Pulmonary artery endothelial cell (primary cell): Measurements from ENCODE around the gene GCC1. TPM values are rescaled to one million over a fixed set of nuclear protein-coding genes. Genes with fewer than 3 reads are reported as not detected.

Experiments used
- DNase-seq: peaks from one replicate; pipeline ENCODE4 v3.0.0-alpha.2; 2011; ENCODE audit warnings: low read depth, low spot score
- total RNA-seq: library from RNA; depleted of rRNA; stranded (reverse); fragments of >200 nt; gene quantifications from 2 replicates; pipeline ENCODE4 v1.2.3, GENCODE V29; 2014

The GCC1 gene
- total RNA-seq, 1 donor from 2014 or later = 22.0 TPM

DNA sequence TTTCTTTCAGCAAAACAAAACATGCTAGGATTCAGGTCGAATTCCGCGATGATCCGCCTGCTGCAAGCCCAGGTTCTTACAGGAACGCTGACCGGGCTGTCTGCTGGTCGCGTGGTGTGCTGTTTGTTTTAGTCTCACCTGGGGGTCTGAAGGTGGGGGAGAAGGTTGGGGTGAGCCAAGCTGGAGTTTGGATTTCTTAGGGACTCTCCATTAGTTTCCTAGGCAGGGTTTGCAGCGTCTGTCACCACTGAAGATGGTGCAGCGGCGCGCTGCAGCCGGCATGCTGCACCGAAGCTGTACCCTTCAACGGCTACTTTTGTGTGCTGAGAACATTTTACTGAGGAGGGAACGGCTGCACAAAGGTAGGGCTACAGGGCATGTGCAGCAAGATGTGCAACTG lies 48.7 kb downstream of the GCC1 start:
- DNase-seq = no peak

DNA sequence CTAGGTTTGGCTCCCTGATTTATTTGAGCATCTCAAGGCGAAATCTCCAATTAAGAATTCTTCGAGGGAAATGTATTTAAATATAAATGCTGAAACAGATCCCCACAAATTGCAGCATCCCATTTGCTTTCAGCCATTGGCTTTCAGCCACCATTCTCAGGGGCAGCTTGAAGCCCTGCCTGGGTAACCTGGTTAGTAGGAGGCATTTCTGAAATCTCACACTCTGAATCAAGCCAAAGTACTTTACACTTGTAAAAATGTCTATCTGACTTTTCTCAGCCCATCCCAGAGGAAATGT lies 49.1 kb downstream of the GCC1 start:
- DNase-seq = no peak

DNA sequence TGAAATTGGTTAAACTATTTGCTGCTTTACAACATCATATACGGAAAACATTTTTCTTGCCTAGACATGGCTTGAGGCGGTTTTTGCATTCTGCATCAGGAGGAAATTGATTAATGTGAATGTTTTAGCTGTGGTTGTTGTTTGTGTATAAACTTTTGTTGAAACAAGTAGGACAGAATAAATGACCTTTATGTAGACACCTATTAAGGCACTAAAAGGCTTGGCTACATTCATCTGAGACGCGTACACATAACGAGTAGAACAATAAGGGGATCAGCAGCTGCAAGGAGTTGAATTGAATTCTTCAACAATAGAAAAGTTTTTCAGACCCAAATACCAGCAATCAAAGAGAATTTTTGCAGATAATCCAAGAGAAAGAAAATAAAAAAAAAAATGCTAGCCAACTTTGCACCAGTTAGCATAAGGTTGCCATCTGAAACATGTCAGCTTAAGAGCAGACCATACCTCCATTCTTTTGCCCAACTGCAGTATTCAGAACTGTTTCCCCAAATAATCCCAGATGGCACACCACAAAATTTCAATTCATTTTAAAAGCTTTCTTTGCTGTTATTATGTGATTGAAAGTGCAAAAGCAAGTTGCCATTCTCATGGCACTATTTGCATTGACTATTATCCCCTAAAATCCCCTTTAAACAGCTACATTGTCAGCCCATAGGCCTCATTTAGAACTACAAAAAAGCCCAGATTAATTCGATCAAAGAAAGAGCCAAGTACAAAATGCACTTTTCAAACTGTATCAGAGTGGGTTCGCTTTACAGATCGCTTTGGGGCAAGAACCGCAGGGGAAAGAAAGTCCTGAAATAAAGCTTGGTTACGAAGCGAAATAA lies 49.6 kb downstream of the GCC1 start:
- no peak for DNase-seq

DNA sequence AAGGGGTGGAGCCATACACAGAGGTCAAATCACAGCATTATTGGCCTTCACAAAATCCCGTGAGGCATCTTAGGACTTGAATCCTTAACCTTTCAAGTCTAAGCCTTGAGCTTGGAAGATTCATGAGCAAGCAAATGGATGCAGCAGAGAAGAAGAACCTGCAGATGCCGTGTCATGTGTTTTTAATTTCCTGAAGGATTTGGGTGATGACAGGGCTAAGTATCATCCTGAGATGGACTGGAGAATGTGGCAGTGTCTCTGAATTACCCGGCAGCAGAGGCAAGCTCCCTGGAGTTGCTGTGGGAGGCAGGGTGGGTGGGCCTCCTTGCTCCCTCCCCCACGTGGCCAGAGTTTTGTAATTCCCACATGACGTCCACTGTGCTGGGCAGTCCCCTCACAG lies 50.8 kb downstream of the GCC1 start:
- DNase-seq = no peak

DNA sequence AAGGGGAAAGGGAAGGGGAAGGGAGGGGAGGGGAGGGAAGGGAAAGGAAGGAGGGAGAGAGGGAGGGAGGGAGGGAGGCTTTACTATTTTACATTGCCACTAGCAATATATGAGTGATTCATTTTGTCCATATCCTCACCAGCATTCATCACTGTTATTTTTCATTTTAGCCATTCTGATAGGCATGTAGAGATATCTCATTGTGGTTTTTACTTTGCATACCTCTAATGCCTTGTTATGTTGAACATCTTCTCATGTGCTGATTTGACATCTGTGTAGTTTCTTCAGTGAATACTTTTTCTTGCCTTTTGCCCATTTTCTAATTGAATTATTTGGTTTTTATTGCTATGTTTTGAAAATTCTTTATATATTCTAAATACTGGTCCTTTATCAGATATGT lies 52.7 kb downstream of the GCC1 start:
- DNase-seq = no peak

DNA sequence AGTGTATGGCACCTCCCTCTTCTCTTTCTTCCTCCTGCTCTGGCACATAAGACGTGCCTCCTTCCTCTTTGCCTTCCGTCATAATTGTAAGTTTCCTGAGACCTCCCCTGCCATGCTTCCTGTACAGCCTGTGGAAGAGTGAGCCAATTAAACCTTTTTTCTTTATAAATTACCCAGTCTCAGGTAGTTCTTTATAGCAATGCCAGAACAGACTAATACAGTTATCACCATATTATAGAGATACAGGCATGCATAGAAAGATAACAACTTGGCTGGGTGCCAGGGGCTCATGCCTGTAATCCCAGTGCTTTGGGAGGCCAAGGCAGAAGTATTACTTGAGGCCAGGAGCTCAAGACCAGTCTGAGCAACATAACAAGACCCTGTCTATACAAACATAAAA lies 53.2 kb downstream of the GCC1 start:
- no peak for DNase-seq

Other genes starting within 250 kb of the GCC1 start
- 9.6 and 13.4 TPM in 2 replicates for gene ZNF800, start 192.9 kb downstream of the GCC1 start, total RNA-seq
- gene ARF5, start 2.8 kb upstream of the GCC1 start, total RNA-seq = 122 and 215 TPM in 2 replicates
- gene FSCN3, start 8.1 kb upstream of the GCC1 start, total RNA-seq = 0.28 and 0.92 TPM in 2 replicates
- gene PAX4, start 32.5 kb upstream of the GCC1 start, total RNA-seq = not detected in 2 replicates
- gene SND1, start 66.6 kb upstream of the GCC1 start, total RNA-seq = 191 and 225 TPM in 2 replicates